GM19397 (cell line): Measurements from ENCODE around the gene ZNF497.

Source experiments
- ATAC-seq: cut with Tn5 transposase; IDR thresholded peaks from one replicate; pipeline ENCODE4 v1.9.1; 2021; ENCODE audit warnings: mild to moderate bottlenecking, moderate library complexity; ENCODE audit not compliant: unreplicated experiment

The ZNF497 gene

GRCh38 chr19:58372311-58373133 is 10.0 kb upstream of the ZNF497 start:
- ATAC-seq, result no peak

- ATAC-seq, result no peak
Observed at GRCh38 chr19:58368561-58369360, 6.2 kb upstream of the ZNF497 start.

GRCh38 chr19:58367698-58368454 is 5.3 kb upstream of the ZNF497 start:
- no peak for ATAC-seq

- no peak for ATAC-seq
Observed at GRCh38 chr19:58366585-58367430, 4.3 kb upstream of the ZNF497 start.

GRCh38 chr19:58364146-58364545 is 1.6 kb upstream of the ZNF497 start:
- ATAC-seq, result no peak

GRCh38 chr19:58361900-58362271 is 665 bp downstream of the ZNF497 start:
- peak; percentile 1 for ATAC-seq

GRCh38 chr19:58357481-58358145 is 4.9 kb downstream of the ZNF497 start:
- ATAC-seq, result no peak

- ATAC-seq, result no peak
Observed at GRCh38 chr19:58356766-58357480, 5.6 kb downstream of the ZNF497 start.

GRCh38 chr19:58355908-58356765 is 6.4 kb downstream of the ZNF497 start:
- ATAC-seq, result no peak

- no peak for ATAC-seq
Observed at GRCh38 chr19:58355215-58355796, 7.2 kb downstream of the ZNF497 start.

- no peak for ATAC-seq
Observed at GRCh38 chr19:58354478-58355030, 8.0 kb downstream of the ZNF497 start.

- ATAC-seq, result no peak
Observed at GRCh38 chr19:58353717-58354477, 8.7 kb downstream of the ZNF497 start.

GRCh38 chr19:58352760-58353671 is 9.5 kb downstream of the ZNF497 start, which contains the start of gene A1BG:
Gene A1BG, minus strand, starts transcription at chr19:58353492. Its CDS starts 55 bp downstream, at chr19:58353437.
- ATAC-seq, result no peak

GRCh38 chr19:58351990-58352755 is 10.4 kb downstream of the ZNF497 start:
- ATAC-seq, result no peak

- no peak for ATAC-seq
Observed at GRCh38 chr19:58351558-58351878, 11.0 kb downstream of the ZNF497 start.
